Uterus (tissue), 2 donors: ENCODE data around the gene KCNA10.

Experiments used
- CTCF ChIP-seq, 4 experiments: fragments of 200-600 bp in 2 of 4; fragments of 450-650 bp in 2 of 4; sonication (generic) in 2 of 4; IDR thresholded peaks; one replicate each; pipeline ENCODE4 v1.5.1; 2016 to 2019; ENCODE audit warnings: antibody characterized with exemption in 4 of 4, mild to moderate bottlenecking in 2 of 4, moderate library complexity in 1 of 4
- POLR2A ChIP-seq, 2 donors: fragments of 450-650 bp; IDR thresholded peaks; one replicate each; pipeline ENCODE4 v1.6.1; 2016; ENCODE audit warnings: antibody characterized with exemption in 2 of 2, mild to moderate bottlenecking in 1 of 2, moderate library complexity in 1 of 2

- TF ChIP-seq CTCF (IDR thresholded peaks at IDR 0.05) (no peak), POLR2A (IDR thresholded peaks at IDR 0.05) (no peak)
Measured at GRCh38 chr1:110515041-110515440, 3.9 kb downstream of the KCNA10 start.
